Measurements from ENCODE around the gene BMP4.

BMP4 gene

DNA sequence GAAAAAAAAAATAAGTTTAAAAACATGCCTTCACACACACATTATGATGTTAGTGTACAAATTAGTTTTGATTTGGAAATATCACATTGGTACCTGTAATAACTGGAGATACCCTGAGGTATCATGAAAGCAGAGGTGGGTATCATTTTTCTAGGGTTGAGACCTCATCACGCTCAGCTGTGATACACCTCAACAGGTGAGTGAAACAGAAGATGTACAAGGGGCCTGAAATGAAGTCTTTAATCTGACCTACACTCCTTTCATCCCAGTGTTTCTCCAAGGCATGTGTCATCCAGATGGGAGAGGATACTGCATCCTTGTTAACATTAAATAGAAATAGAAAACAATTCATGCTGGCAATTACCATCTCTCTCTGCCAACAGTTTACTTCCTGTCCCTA is 7.4 kb downstream of the BMP4 start:
- Histone ChIP-seq H3K9me3 (ENCODE audit: control insufficient read depth, insufficient read depth, low read length) (no peaks in the 10 kb centered on the region), H3F3A (ENCODE audit: control insufficient read depth, insufficient read depth) (no peaks in the 10 kb centered on the region), H3K36me3 (ENCODE audit: control insufficient read depth, low read length) (no peaks in the 10 kb centered on the region), H3K27ac (ENCODE audit: low read depth, low read length) (no peak overlapping the region), H3K4me2 (ENCODE audit: low read length) (no peak overlapping the region), H3K4me1 (ENCODE audit: control insufficient read depth, low read length) (no peaks in the 10 kb centered on the region), H3K9me2 (replicated peaks; ENCODE audit: control insufficient read depth, low read length) (no peaks in the 10 kb centered on the region), H3K27me3 (ENCODE audit: control insufficient read depth, low read length) (peaks cover 6% of the 10 kb centered on the region), H3K4me3 (ENCODE audit: low read length) (no peak overlapping the region), H3K79me2 (ENCODE audit: control insufficient read depth, low read length) (no peaks in the 10 kb centered on the region), H4K20me1 (ENCODE audit: control insufficient read depth, insufficient read depth, low read depth, low read length) (no peaks in the 10 kb centered on the region)
- TF ChIP-seq EZH2phosphoT487 (IDR thresholded peaks at IDR 0.05; ENCODE audit: borderline replicate concordance, low read length) = no peak
- TF ChIP-seq, protein P1, sequence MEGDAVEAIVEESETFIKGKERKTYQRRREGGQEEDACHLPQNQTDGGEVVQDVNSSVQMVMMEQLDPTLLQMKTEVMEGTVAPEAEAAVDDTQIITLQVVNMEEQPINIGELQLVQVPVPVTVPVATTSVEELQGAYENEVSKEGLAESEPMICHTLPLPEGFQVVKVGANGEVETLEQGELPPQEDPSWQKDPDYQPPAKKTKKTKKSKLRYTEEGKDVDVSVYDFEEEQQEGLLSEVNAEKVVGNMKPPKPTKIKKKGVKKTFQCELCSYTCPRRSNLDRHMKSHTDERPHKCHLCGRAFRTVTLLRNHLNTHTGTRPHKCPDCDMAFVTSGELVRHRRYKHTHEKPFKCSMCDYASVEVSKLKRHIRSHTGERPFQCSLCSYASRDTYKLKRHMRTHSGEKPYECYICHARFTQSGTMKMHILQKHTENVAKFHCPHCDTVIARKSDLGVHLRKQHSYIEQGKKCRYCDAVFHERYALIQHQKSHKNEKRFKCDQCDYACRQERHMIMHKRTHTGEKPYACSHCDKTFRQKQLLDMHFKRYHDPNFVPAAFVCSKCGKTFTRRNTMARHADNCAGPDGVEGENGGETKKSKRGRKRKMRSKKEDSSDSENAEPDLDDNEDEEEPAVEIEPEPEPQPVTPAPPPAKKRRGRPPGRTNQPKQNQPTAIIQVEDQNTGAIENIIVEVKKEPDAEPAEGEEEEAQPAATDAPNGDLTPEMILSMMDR (IDR thresholded peaks at IDR 0.05; ENCODE audit: low read depth, low read length, poor library complexity, severe bottlenecking) = no peak

DNA sequence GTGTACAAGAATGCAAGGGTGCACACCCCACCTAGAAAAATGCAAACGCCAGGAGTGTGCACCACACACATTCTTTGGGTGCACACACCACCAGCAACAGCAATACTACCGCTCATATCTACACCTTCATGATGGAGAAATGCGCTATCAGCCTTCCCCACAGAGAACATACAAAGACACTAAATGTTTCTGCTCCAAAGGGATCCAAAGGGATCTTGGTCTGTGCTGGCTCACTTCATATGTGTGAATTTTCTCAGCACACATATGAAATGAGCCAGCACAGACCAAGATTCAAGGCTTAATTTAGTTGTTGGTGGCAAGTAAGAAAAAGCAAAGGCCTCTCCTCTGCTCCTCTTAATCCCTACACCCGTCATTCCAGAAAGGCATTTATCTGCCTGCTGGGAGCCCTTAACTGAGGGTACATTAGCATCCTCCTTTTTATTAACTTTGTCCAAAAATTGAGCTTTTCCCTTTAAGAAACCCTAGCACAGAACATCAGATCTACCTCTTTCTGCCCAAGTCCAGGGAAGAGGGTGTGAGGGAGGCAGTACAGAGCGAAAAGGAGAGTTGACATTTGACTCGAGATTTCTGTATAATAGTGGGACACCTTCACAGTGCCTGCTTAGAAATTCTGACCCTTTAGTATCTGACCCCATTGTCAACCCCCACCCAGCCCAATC is 8.3 kb downstream of the BMP4 start:
- H3K36me3 ChIP-seq (ENCODE audit: control insufficient read depth, low read length) = no peaks in the 10 kb centered on the region
- H3K27me3 ChIP-seq (ENCODE audit: control insufficient read depth, low read length) = no peaks in the 10 kb centered on the region
- H3F3A ChIP-seq (ENCODE audit: control insufficient read depth, insufficient read depth) = no peaks in the 10 kb centered on the region
- H3K4me1 ChIP-seq (ENCODE audit: control insufficient read depth, low read length) = no peaks in the 10 kb centered on the region
- H4K20me1 ChIP-seq (ENCODE audit: control insufficient read depth, insufficient read depth, low read depth, low read length) = no peaks in the 10 kb centered on the region
- TF ChIP-seq, protein P1 (IDR thresholded peaks at IDR 0.05; ENCODE audit: low read depth, low read length, poor library complexity, severe bottlenecking) = no peak
- no peak for TF ChIP-seq EZH2phosphoT487 (IDR thresholded peaks at IDR 0.05; ENCODE audit: borderline replicate concordance, low read length)
- no peaks in the 10 kb centered on the region for H3K9me3 ChIP-seq (ENCODE audit: control insufficient read depth, insufficient read depth, low read length)
- no peak overlapping the region for H3K4me2 ChIP-seq (ENCODE audit: low read length)
- H3K27ac ChIP-seq (ENCODE audit: low read depth, low read length) = no peak overlapping the region
- H3K79me2 ChIP-seq (ENCODE audit: control insufficient read depth, low read length) = no peaks in the 10 kb centered on the region
- no peaks in the 10 kb centered on the region for H3K9me2 ChIP-seq (replicated peaks; ENCODE audit: control insufficient read depth, low read length)
- no peak overlapping the region for H3K4me3 ChIP-seq (ENCODE audit: low read length)

DNA sequence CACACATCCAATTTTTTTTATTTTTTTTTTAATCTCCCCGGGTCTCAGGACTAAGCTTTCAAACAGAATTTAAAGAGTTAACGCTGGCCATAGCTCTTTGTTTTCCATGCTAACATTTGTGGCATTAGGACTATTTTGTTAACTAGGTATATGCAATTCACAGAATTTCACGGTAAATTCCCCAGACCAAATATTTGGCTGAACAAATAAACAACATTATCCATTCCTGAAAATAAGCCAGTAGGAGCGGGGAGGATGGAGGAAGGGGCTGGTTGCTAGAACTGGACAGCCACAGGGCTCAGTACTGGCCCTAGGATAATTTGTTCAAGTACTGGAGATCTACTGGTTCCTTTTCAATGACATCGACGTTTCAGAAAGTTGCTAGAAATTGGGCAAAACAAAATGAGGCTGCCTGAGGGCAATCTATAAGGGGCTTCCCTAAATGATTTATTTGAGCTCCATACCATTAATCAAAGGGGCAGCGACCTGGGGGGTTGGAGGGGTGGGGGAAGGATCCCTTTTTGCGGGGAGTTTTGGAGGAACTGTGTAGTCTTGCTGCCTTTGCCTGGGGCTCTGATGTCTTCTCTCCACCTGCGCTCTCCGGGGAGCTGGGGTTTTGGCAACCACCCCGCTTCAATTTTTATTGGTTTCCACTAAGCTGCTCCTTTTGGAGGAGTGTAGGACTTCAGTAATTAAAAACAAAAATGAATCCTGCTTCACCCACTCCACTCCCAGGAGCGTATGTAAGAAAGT is 9.0 kb downstream of the BMP4 start:
- Histone ChIP-seq H3K4me3 (ENCODE audit: low read length) (no peak overlapping the region), H3K79me2 (ENCODE audit: control insufficient read depth, low read length) (no peaks in the 10 kb centered on the region), H3K4me2 (ENCODE audit: low read length) (no peak overlapping the region), H3K9me2 (replicated peaks; ENCODE audit: control insufficient read depth, low read length) (no peaks in the 10 kb centered on the region), H3K4me1 (ENCODE audit: control insufficient read depth, low read length) (no peaks in the 10 kb centered on the region), H3K9me3 (ENCODE audit: control insufficient read depth, insufficient read depth, low read length) (no peaks in the 10 kb centered on the region), H3K27ac (ENCODE audit: low read depth, low read length) (no peak overlapping the region), H4K20me1 (ENCODE audit: control insufficient read depth, insufficient read depth, low read depth, low read length) (no peaks in the 10 kb centered on the region), H3K36me3 (ENCODE audit: control insufficient read depth, low read length) (no peaks in the 10 kb centered on the region), H3F3A (ENCODE audit: control insufficient read depth, insufficient read depth) (no peaks in the 10 kb centered on the region), H3K27me3 (ENCODE audit: control insufficient read depth, low read length) (no peaks in the 10 kb centered on the region)
- TF ChIP-seq EZH2phosphoT487 (IDR thresholded peaks at IDR 0.05; ENCODE audit: borderline replicate concordance, low read length) = no peak
- TF ChIP-seq, protein P1 (IDR thresholded peaks at IDR 0.05; ENCODE audit: low read depth, low read length, poor library complexity, severe bottlenecking) = no peak

All from DOHH2 (cell line).